AG04449 (cell line): ENCODE data around the gene ADAP1.

Experiments
- CTCF ChIA-PET: fragments of 350-600 bp; formaldehyde crosslinking; extraction: SDS; loops from one replicate; lab custom pipeline; 2021; ENCODE audit warnings: antibody characterized with exemption; lab: Yijun Ruan, JAX
- POLR2A ChIA-PET: fragments of 400-600, 350-600 bp; formaldehyde crosslinking; extraction: SDS; loops from one replicate; lab custom pipeline; 2020; ENCODE audit warnings: antibody characterized with exemption, inconsistent platforms; lab: Yijun Ruan, JAX
- DNase-seq: peaks from one replicate; pipeline ENCODE4 v3.0.0-alpha.2; 2010; ENCODE audit warnings: low read depth, low spot score
- H3K4me3 ChIP-seq: 2 replicates; pipeline ENCODE4 v1.5.1; 2011; ENCODE audit warnings: low read depth, mild to moderate bottlenecking, control low read depth, low read length
- TF ChIP-seq, protein P1 (sequence below): IDR thresholded peaks from one replicate; pipeline ENCODE4 v1.5.1; 2011; ENCODE audit warnings: mild to moderate bottlenecking, moderate library complexity, low read length, control low read depth, inconsistent platforms; ENCODE audit not compliant: insufficient read depth; ENCODE audit errors: missing control alignments

Gene ADAP1

DNA sequence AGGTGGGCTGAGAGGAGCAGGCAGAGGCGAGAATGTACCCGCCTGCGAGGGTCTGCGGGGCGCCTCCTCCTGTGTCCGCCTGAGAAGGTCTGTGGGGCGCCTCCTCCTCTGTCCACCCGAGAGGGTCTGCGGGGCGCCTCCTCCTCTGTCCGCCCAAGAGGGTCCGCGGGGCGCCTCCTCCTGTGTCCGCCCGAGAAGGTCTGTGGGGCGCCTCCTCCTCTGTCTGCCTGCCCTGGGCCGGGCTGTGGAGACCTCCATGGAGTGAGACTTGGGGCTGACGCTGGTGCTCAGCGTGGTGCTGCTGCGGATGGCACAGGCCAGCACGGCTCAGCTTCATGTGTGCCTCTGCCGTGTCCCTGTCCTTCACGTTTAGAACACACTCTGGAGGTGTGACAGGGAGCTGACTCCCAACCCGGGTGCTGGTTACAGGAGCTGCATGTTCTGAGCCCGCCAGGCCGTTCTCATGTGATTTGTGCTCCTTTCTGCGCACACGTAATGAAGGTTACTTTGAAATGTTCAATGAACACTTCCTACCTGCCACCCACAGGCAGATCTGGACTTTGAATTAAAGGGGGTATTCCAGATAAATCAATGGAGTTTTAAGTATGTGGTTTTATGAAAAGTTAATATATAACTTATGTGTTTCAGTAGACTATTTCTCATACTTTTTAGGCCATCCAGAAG, 98.7 kb downstream of the ADAP1 start:
- H3K4me3 ChIP-seq = no peak overlapping the region
- ChIA-PET POLR2A (no interaction called here), CTCF (interaction anchor here (5.9 kb wide), 1 partner anchor 17 kb away, joined by 41 read pairs; no protein-coding TSS in a partner anchor)
- no peak for DNase-seq
- TF ChIP-seq, protein P1, sequence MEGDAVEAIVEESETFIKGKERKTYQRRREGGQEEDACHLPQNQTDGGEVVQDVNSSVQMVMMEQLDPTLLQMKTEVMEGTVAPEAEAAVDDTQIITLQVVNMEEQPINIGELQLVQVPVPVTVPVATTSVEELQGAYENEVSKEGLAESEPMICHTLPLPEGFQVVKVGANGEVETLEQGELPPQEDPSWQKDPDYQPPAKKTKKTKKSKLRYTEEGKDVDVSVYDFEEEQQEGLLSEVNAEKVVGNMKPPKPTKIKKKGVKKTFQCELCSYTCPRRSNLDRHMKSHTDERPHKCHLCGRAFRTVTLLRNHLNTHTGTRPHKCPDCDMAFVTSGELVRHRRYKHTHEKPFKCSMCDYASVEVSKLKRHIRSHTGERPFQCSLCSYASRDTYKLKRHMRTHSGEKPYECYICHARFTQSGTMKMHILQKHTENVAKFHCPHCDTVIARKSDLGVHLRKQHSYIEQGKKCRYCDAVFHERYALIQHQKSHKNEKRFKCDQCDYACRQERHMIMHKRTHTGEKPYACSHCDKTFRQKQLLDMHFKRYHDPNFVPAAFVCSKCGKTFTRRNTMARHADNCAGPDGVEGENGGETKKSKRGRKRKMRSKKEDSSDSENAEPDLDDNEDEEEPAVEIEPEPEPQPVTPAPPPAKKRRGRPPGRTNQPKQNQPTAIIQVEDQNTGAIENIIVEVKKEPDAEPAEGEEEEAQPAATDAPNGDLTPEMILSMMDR = no peak

GRCh38 chr7:854118-854775, 100.2 kb downstream of the ADAP1 start:
- TF ChIP-seq, protein P1 = no peak
- DNase-seq = no peak
- ChIA-PET CTCF (interaction anchor here (1.4 to 2.3 kb wide), 3 partner anchors 13 to 19 kb away, joined by 5 to 11 read pairs (median 7); no protein-coding TSS in a partner anchor), POLR2A (no interaction called here)
- H3K4me3 ChIP-seq = no peak overlapping the region

GRCh38 chr7:853366-854117, 100.9 kb downstream of the ADAP1 start:
- CTCF ChIA-PET = interaction anchor here (1.4 to 2.3 kb wide), 3 partner anchors 13 to 20 kb away, joined by 5 to 11 read pairs (median 7); no protein-coding TSS in a partner anchor
- TF ChIP-seq, protein P1 = no peak
- DNase-seq = no peak
- POLR2A ChIA-PET = no interaction called here
- H3K4me3 ChIP-seq = no peak overlapping the region

DNA sequence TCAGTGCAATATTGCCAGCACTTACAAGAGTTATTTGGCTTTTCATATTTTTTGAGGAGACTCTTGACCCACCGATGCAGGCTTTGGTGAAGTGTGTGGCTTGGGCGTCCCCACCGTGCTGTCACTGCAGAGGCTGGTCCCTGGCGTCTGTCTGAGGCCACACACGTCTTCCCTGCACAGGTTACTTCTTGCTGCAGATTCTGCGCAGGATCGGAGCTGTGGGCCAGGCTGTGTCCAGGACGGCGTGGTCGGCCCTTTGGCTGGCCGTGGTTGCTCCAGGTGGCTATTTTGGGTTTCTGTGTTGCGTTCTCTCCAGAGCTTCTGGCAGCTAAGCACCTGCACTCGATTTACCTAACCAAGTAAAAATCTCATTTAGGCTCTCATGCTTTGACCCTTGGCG, 103.3 kb downstream of the ADAP1 start:
- ChIA-PET CTCF (interaction anchor here (1.1 kb wide), 1 partner anchor 63 kb away, joined by 3 read pairs; no protein-coding TSS in a partner anchor), POLR2A (no interaction called here)
- TF ChIP-seq, protein P1 = no peak
- no peak for DNase-seq
- H3K4me3 ChIP-seq = no peak overlapping the region

- POLR2A ChIA-PET = no interaction called here
- DNase-seq = no peak
- CTCF ChIA-PET = interaction anchor here (0.7 to 2.2 kb wide), 3 partner anchors 13 to 15 kb away, joined by 3 to 17 read pairs (median 3); no protein-coding TSS in a partner anchor
- TF ChIP-seq, protein P1 = no peak
- no peak overlapping the region for H3K4me3 ChIP-seq
These were observed 104.7 kb downstream of the ADAP1 start for GRCh38 chr7:849781-850180.

GRCh38 chr7:849145-849544, 105.3 kb downstream of the ADAP1 start:
- DNase-seq = no peak
- TF ChIP-seq, protein P1 = no peak
- no peak overlapping the region for H3K4me3 ChIP-seq
- ChIA-PET CTCF (interaction anchor here (1.2 to 2.2 kb wide), 2 partner anchors 12 to 22 kb away, joined by 4 to 17 read pairs; no protein-coding TSS in a partner anchor), POLR2A (no interaction called here)
